Measurements from ENCODE around the gene HCRTR1.

DNA sequence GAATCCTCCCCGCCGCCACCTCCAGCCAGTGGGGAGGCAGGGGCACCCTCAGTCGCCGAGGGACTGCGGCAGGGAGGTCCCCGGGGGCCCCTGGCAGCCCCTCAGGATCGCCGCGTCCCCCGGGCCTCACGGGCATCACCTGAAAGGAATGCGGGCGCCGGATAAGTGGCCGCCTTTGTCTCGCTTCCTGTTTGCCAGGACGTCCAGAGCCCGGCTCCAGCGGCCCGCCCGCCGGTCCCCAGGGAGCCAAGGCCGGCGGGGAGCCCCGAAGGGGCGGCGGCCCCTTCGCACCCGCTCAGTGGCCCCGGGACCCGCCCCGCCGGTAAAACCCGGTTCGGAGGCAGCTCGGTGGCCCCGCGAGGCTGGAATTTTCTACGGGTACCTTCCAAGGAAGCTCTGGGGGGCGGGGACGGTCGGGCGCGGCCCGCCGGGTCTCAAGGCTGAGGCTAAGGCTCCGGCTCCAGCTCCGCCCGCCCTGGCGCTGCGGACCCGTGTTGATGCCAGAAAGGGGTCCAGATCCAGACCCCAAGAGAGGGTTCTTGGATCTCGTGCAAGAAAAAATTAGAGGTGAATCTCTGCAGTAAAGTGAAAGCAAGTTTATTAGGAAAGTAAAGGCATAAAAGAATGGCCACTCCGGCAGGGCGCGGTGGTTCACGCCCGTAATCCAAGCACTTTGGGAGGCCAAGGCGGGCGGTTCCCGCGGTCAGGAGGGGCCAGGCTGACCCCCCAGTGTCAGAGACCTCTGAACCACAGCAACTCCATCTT is 28.6 kb upstream of the HCRTR1 start:
- TF ChIP-seq, protein P1, sequence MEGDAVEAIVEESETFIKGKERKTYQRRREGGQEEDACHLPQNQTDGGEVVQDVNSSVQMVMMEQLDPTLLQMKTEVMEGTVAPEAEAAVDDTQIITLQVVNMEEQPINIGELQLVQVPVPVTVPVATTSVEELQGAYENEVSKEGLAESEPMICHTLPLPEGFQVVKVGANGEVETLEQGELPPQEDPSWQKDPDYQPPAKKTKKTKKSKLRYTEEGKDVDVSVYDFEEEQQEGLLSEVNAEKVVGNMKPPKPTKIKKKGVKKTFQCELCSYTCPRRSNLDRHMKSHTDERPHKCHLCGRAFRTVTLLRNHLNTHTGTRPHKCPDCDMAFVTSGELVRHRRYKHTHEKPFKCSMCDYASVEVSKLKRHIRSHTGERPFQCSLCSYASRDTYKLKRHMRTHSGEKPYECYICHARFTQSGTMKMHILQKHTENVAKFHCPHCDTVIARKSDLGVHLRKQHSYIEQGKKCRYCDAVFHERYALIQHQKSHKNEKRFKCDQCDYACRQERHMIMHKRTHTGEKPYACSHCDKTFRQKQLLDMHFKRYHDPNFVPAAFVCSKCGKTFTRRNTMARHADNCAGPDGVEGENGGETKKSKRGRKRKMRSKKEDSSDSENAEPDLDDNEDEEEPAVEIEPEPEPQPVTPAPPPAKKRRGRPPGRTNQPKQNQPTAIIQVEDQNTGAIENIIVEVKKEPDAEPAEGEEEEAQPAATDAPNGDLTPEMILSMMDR (IDR thresholded peaks at IDR 0.05), result no peak
- no peak for TF ChIP-seq POLR2A (IDR thresholded peaks at IDR 0.05)
